ENCODE results near the gene ITCH. TPM values are rescaled to one million over a fixed set of nuclear protein-coding genes. Genes with fewer than 3 reads are reported as not detected.

The ITCH gene
- total and polyA plus RNA-seq, 4 donors: 9.3 to 68.1 (median 30.4) TPM

GRCh38 chr20:34443546-34443945, 80.5 kb downstream of the ITCH start:
- no peak for ATAC-seq (ENCODE audit: insufficient read depth, low FRiP score)
- no peaks in the 10 kb centered on the region for H3K9me3 ChIP-seq (ENCODE audit: control insufficient read depth in 4 of 4, insufficient read depth in 3 of 4, low read length in 3 of 4)
- peaks cover 21 to 45% (median 26%) of the 10 kb centered on the region in 4 donors for H3K36me3 ChIP-seq (ENCODE audit: control insufficient read depth in 4 of 4, insufficient read depth in 4 of 4, low read length in 4 of 4)
- H3K27ac ChIP-seq (ENCODE audit: low read depth in 1 of 2, low read length in 1 of 2): no peak overlapping the region
- H3K4me1 ChIP-seq (ENCODE audit: control insufficient read depth in 5 of 5, insufficient read depth in 5 of 5, low read length in 5 of 5): peaks cover 0 to 5% (median 0%) of the 10 kb centered on the region in 5 donors
- DNase-seq: no peak
- no peak overlapping the region for H3K9ac ChIP-seq (ENCODE audit: insufficient read depth in 1 of 2, low read length in 2 of 2)
- 99 to 100% methylated on average over 3 of the region's 3 CpGs for WGBS, 2 donors
- TF ChIP-seq CTCF (IDR thresholded peaks at IDR 0.05; ENCODE audit: control extremely low read depth, extremely low read depth): no peak
- no peaks in the 10 kb centered on the region for H3K27me3 ChIP-seq (ENCODE audit: control insufficient read depth in 3 of 3, insufficient read depth in 3 of 3, low read length in 2 of 3)
- H3K4me3 ChIP-seq: no peak overlapping the region

- no peaks in the 10 kb centered on the region for H3K9me3 ChIP-seq (ENCODE audit: control insufficient read depth in 4 of 4, insufficient read depth in 3 of 4, low read length in 3 of 4)
- ATAC-seq (ENCODE audit: insufficient read depth, low FRiP score): no peak
- TF ChIP-seq CTCF (IDR thresholded peaks at IDR 0.05; ENCODE audit: control extremely low read depth, extremely low read depth): no peak
- no peak overlapping the region for H3K9ac ChIP-seq (ENCODE audit: insufficient read depth in 1 of 2, low read length in 2 of 2)
- H3K4me1 ChIP-seq (ENCODE audit: control insufficient read depth in 5 of 5, insufficient read depth in 5 of 5, low read length in 5 of 5): peaks cover 0 to 8% (median 0%) of the 10 kb centered on the region in 5 donors
- no peak overlapping the region for H3K27ac ChIP-seq (ENCODE audit: low read depth in 1 of 2, low read length in 1 of 2)
- peaks cover 18 to 47% (median 22%) of the 10 kb centered on the region in 4 donors for H3K36me3 ChIP-seq (ENCODE audit: control insufficient read depth in 4 of 4, insufficient read depth in 4 of 4, low read length in 4 of 4)
- WGBS, 2 donors: 88 to 90% methylated on average over 7 of the region's 7 CpGs
- no peak overlapping the region for H3K4me3 ChIP-seq
- H3K27me3 ChIP-seq (ENCODE audit: control insufficient read depth in 3 of 3, insufficient read depth in 3 of 3, low read length in 2 of 3): no peaks in the 10 kb centered on the region
- no peak for DNase-seq
Measured at GRCh38 chr20:34445177-34446065, 82.3 kb downstream of the ITCH start.

- no peak for TF ChIP-seq CTCF (IDR thresholded peaks at IDR 0.05; ENCODE audit: control extremely low read depth, extremely low read depth)
- H3K9me3 ChIP-seq (ENCODE audit: control insufficient read depth in 4 of 4, insufficient read depth in 3 of 4, low read length in 3 of 4): no peaks in the 10 kb centered on the region
- no peak overlapping the region for H3K9ac ChIP-seq (ENCODE audit: insufficient read depth in 1 of 2, low read length in 2 of 2)
- ATAC-seq (ENCODE audit: insufficient read depth, low FRiP score): no peak
- WGBS, 2 donors: 75 to 79% methylated on average over 1 of the region's 1 CpG
- H3K27me3 ChIP-seq (ENCODE audit: control insufficient read depth in 3 of 3, insufficient read depth in 3 of 3, low read length in 2 of 3): no peaks in the 10 kb centered on the region
- no peak overlapping the region for H3K27ac ChIP-seq (ENCODE audit: low read depth in 1 of 2, low read length in 1 of 2)
- H3K4me3 ChIP-seq: no peak overlapping the region
- H3K4me1 ChIP-seq (ENCODE audit: control insufficient read depth in 5 of 5, insufficient read depth in 5 of 5, low read length in 5 of 5): peaks cover 0 to 8% (median 3%) of the 10 kb centered on the region in 5 donors
- peaks cover 19 to 46% (median 25%) of the 10 kb centered on the region in 4 donors for H3K36me3 ChIP-seq (ENCODE audit: control insufficient read depth in 4 of 4, insufficient read depth in 4 of 4, low read length in 4 of 4)
- peak in 2 of 3 donors; percentile 38 to 59 for DNase-seq
Measured at GRCh38 chr20:34448517-34448916, 85.4 kb downstream of the ITCH start.
